ENCODE data around the gene EDN2. TPM values are rescaled to one million over a fixed set of nuclear protein-coding genes. Genes with fewer than 3 reads are reported as not detected.
A peak's percentile ranks its signal among the peaks of the same experiment; 100 is the strongest.

EDN2 gene
- total RNA-seq, 4 donors from 2014 or later = 0.40 to 1.2 TPM; not detected in 2

- WGBS = 63% methylated on average over 4 of the region's 10 CpGs
- TF ChIP-seq POLR2AphosphoS5 (IDR thresholded peaks at IDR 0.05) (peak in 1 of 2 donors; percentile 51), EP300 (IDR thresholded peaks at IDR 0.05) (no peak), CTCF (IDR thresholded peaks at IDR 0.05) (no peak)
- intact Hi-C loops (cut with DNase I) = no loop called here
- Histone ChIP-seq H3K9me3 (no peaks in the 10 kb centered on the region), H3K4me3 (no peak overlapping the region), H3K4me1 (peaks cover 15 to 55% (median 44%) of the 10 kb centered on the region in 4 donors), H3K27ac (replicated peaks in 1 of 4) (peak overlapping the region in 3 of 4 donors; percentile 29 to 67 (median 62)), H3K36me3 (no peaks in the 10 kb centered on the region), H3K27me3 (no peaks in the 10 kb centered on the region)
- no peak for DNase-seq (ENCODE audit: extremely low spot score)
These were observed 27.5 kb downstream of the EDN2 start for GRCh38 chr1:41456847-41457540.

DNA sequence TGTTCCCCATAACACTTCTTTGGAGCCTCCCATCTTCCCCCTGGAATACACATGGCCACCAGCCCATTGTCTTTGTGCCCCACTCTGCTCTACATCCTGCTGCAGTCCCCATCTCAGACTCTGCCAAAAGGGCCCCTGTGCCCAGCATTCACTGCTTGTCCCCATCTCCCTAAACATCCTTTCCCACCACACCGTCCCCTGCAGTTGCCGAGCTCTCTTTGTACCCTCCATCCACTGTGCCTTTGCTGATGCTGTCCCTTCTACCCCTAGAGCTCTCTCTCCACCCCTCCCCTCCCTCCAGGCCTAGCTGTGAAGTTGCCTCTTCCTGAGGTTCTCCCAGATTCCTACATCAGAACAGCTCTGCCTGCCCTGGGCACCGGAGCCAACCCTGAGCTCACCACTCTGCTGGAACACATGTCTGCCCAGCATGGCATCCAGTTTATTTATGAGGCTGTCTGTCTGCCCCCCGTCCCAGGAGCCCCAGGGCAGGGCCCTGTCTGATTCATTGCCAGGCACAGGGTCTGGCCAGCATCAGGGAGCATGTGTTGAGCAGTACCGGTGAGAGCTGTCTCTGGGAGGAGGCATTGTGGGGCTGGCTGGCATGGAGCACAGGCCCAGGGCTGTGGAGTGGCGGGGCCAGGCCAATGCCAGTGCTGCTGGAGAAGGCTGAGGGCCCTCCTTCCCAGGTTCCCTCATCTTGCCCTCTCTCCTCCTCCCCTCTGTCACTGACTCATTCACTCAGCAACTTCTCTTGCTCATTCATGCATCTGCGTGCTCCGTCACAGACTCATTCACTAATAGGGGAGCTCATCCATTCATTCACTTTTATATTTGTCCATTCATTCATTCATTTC, 28.8 kb downstream of the EDN2 start:
- WGBS = 75% methylated on average over 8 of the region's 8 CpGs
- Histone ChIP-seq H3K36me3 (no peaks in the 10 kb centered on the region), H3K4me3 (no peak overlapping the region), H3K4me1 (peaks cover 15 to 47% (median 38%) of the 10 kb centered on the region in 4 donors), H3K27me3 (no peaks in the 10 kb centered on the region), H3K27ac (replicated peaks in 1 of 4) (peak overlapping the region; percentile 29 to 67 (median 52)), H3K9me3 (no peaks in the 10 kb centered on the region)
- TF ChIP-seq CTCF (IDR thresholded peaks at IDR 0.05) (no peak), EP300 (IDR thresholded peaks at IDR 0.05) (no peak), POLR2AphosphoS5 (IDR thresholded peaks at IDR 0.05) (peak; percentile 65 to 74)
- intact Hi-C loops (cut with DNase I) = no loop called here
- DNase-seq (ENCODE audit: extremely low spot score) = no peak

DNA sequence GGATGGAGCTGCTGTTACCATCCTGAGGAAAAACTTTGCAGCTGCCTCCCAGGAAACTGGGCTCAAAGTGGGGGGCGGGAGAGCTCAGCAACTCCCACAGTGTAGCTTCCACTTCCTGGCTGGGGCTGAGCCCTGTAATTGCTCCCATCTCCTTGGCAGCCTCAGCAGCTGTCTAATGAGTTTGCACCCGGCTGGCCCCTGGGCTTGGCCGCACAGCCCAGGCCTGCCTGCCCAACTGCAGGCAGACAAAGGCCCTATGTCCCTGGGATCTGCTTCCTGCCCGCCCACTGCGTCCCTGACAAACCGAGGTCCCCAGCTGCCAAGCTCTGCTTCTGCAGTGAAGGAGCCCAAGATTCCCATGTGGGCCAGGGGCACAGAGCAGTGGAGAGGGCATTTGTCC, 30.1 kb downstream of the EDN2 start:
- no peak for TF ChIP-seq POLR2A (IDR thresholded peaks at IDR 0.05; ENCODE audit: low read depth)
- no peak for TF ChIP-seq EP300 (IDR thresholded peaks at IDR 0.05)
- TF ChIP-seq POLR2AphosphoS5 (IDR thresholded peaks at IDR 0.05) = no peak
- no peak for TF ChIP-seq CTCF (IDR thresholded peaks at IDR 0.05)
- no peaks in the 10 kb centered on the region for H3K9me3 ChIP-seq
- H3K27ac ChIP-seq (replicated peaks in 1 of 4) = no peak overlapping the region
- H3K27me3 ChIP-seq = no peaks in the 10 kb centered on the region
- no peaks in the 10 kb centered on the region for H3K36me3 ChIP-seq
- DNase-seq (ENCODE audit: extremely low spot score) = no peak
- H3K4me3 ChIP-seq = no peak overlapping the region
- WGBS = 69% methylated on average over 6 of the region's 6 CpGs
- intact Hi-C loops (cut with DNase I) = no loop called here
- H3K4me1 ChIP-seq = peaks cover 15 to 51% (median 39%) of the 10 kb centered on the region in 4 donors

GRCh38 chr1:41452704-41453290, 31.7 kb downstream of the EDN2 start:
- H3K27ac ChIP-seq (replicated peaks in 1 of 4) = no peak overlapping the region
- intact Hi-C loops (cut with DNase I) = no loop called here
- no peak for TF ChIP-seq CTCF (IDR thresholded peaks at IDR 0.05)
- TF ChIP-seq EP300 (IDR thresholded peaks at IDR 0.05) = no peak
- TF ChIP-seq POLR2A (IDR thresholded peaks at IDR 0.05; ENCODE audit: low read depth) = no peak
- TF ChIP-seq POLR2AphosphoS5 (IDR thresholded peaks at IDR 0.05) = no peak
- H3K4me1 ChIP-seq = peaks cover 15 to 41% (median 37%) of the 10 kb centered on the region in 4 donors
- no peak overlapping the region for H3K4me3 ChIP-seq
- H3K36me3 ChIP-seq = no peaks in the 10 kb centered on the region
- no peaks in the 10 kb centered on the region for H3K27me3 ChIP-seq
- no peaks in the 10 kb centered on the region for H3K9me3 ChIP-seq
- no peak for DNase-seq (ENCODE audit: extremely low spot score)
- WGBS = 95% methylated on average over 11 of the region's 11 CpGs
